ENCODE data around the gene KLHL6. TPM values are rescaled to one million over a fixed set of nuclear protein-coding genes. Genes with fewer than 3 reads are reported as not detected.
"Not testable (repeated sequence)": the region's sequence is repeated elsewhere in the genome, so short reads cannot be mapped to it uniquely, and the experiment has no call there.

KLHL6 gene
- total and polyA plus RNA-seq, 12 donors = 0.34 to 7.5 (median 2.5) TPM

DNA sequence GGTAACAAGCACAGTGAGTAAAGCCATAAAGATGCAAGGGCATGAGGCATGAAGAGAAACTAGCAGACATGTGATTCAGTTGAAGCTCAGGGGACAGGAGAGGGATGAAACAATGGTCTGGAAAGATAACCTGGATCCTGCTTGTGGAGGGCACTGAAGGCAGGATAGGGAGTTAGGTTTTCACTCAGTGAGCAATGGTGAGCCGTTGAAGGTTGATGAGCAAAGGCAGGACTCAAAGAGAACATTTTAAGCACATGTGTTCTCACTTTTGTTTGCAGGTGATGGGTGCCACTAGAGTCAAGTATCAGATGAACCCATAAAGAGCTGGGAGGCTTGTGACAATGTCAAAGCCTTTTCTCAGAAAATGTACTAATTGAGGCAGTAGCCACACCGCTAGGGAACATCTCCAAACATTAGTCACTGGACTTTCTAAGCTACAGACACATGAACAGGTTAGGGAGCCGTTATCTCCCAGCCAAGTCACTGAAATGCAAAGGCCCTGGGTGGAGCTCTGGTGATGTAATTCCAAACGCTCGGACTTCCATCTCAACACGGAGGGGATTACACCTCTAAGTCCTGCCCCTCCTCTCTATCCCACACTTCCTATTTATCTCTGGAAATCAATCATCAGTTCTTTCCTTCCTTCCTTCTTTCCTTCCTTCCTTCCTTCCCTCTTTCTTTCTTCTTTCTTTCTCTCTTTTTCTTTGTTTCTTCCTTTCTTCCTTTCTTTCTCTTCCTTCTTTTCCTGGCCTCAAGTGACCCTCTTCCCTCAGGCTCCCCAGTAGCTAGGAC, 22.7 kb downstream of the KLHL6 start:
- no peaks in the 10 kb centered on the region for H3K27me3 ChIP-seq
- no peak overlapping the region for H3K27ac ChIP-seq
- WGBS, 4 donors = 54 to 68% (median 61%) methylated on average over 6 of the region's 6 CpGs
- DNase-seq = no peak
- H3K36me3 ChIP-seq (replicated peaks in 1 of 2) = no peaks in the 10 kb centered on the region
- TF ChIP-seq, protein P1, sequence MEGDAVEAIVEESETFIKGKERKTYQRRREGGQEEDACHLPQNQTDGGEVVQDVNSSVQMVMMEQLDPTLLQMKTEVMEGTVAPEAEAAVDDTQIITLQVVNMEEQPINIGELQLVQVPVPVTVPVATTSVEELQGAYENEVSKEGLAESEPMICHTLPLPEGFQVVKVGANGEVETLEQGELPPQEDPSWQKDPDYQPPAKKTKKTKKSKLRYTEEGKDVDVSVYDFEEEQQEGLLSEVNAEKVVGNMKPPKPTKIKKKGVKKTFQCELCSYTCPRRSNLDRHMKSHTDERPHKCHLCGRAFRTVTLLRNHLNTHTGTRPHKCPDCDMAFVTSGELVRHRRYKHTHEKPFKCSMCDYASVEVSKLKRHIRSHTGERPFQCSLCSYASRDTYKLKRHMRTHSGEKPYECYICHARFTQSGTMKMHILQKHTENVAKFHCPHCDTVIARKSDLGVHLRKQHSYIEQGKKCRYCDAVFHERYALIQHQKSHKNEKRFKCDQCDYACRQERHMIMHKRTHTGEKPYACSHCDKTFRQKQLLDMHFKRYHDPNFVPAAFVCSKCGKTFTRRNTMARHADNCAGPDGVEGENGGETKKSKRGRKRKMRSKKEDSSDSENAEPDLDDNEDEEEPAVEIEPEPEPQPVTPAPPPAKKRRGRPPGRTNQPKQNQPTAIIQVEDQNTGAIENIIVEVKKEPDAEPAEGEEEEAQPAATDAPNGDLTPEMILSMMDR (IDR thresholded peaks at IDR 0.05) = no peak
- TF ChIP-seq POLR2A (IDR thresholded peaks at IDR 0.05) = no peak
- H3K4me3 ChIP-seq = no peak overlapping the region
- no peaks in the 10 kb centered on the region for H3K9me3 ChIP-seq (replicated peaks in 1 of 3)
- no peaks in the 10 kb centered on the region for H3K4me1 ChIP-seq (replicated peaks in 1 of 2)
- intact Hi-C loops (cut with DNase I) = no loop called here

- no peak overlapping the region for H3K4me3 ChIP-seq
- H3K36me3 ChIP-seq (replicated peaks in 1 of 2) = no peaks in the 10 kb centered on the region
- TF ChIP-seq, protein P1 (IDR thresholded peaks at IDR 0.05) = no peak
- TF ChIP-seq POLR2A (IDR thresholded peaks at IDR 0.05) = no peak
- 77 to 84% (median 80%) methylated on average over 7 of the region's 7 CpGs for WGBS, 4 donors
- no peaks in the 10 kb centered on the region for H3K4me1 ChIP-seq (replicated peaks in 1 of 2)
- no peak overlapping the region for H3K27ac ChIP-seq
- no peak for DNase-seq
- intact Hi-C loops (cut with DNase I) = no loop called here
- H3K9me3 ChIP-seq (replicated peaks in 1 of 3) = no peaks in the 10 kb centered on the region
- H3K27me3 ChIP-seq = no peaks in the 10 kb centered on the region
Observed at GRCh38 chr3:183529717-183530116, 25.8 kb downstream of the KLHL6 start.

- no peaks in the 10 kb centered on the region for H3K4me1 ChIP-seq (replicated peaks in 1 of 2)
- DNase-seq = no peak
- H3K9me3 ChIP-seq (replicated peaks in 1 of 3) = no peaks in the 10 kb centered on the region
- no peak for TF ChIP-seq POLR2A (IDR thresholded peaks at IDR 0.05)
- TF ChIP-seq, protein P1 (IDR thresholded peaks at IDR 0.05) = no peak
- H3K27me3 ChIP-seq = no peaks in the 10 kb centered on the region
- H3K36me3 ChIP-seq (replicated peaks in 1 of 2) = no peaks in the 10 kb centered on the region
- 67 to 86% (median 78%) methylated on average over 1 of the region's 1 CpG for WGBS, 4 donors
- intact Hi-C loops (cut with DNase I) = no loop called here
- H3K27ac ChIP-seq = no peak overlapping the region
- H3K4me3 ChIP-seq = no peak overlapping the region
Observed at GRCh38 chr3:183529185-183529584, 26.3 kb downstream of the KLHL6 start.

DNA sequence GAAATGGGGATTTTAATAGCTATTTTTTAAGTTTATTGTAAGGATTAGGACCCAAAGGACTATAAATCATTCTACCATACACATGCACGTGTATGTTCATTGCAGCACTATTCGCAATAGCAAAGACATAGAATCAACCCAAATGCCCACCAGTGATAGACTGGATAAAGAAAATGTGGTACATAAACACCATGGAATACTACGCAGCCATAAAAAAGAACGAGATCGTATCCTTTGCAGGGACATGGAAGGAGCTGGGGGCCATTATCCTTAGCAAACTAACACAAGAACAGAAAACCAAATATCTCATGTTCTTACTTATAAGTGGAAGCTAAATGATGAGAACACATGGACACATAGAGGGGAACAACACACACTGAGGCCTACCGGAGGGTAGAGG, 26.7 kb downstream of the KLHL6 start:
- H3K4me3 ChIP-seq; H3K36me3 ChIP-seq (replicated peaks in 1 of 2); H3K27me3 ChIP-seq; intact Hi-C loops (cut with DNase I); H3K9me3 ChIP-seq (replicated peaks in 1 of 3); H3K27ac ChIP-seq; H3K4me1 ChIP-seq (replicated peaks in 1 of 2); DNase-seq: not testable (repeated sequence)
- WGBS, 4 donors = 80 to 95% (median 93%) methylated on average over 6 of the region's 6 CpGs

All from adrenal gland (tissue), 12 donors.